Activated CD4-positive, alpha-beta T cell treated with anti-CD3 and anti-CD28 coated beads for 1 hour (primary cell): ENCODE results near the gene CLDN14.
"Not testable (repeated sequence)": the region's sequence is repeated elsewhere in the genome, so short reads cannot be mapped to it uniquely, and the experiment has no call there.

Experiments
- DNase-seq: peaks from one replicate; pipeline ENCODE4 v3.0.0-alpha.2; 2020

CLDN14 gene

DNA sequence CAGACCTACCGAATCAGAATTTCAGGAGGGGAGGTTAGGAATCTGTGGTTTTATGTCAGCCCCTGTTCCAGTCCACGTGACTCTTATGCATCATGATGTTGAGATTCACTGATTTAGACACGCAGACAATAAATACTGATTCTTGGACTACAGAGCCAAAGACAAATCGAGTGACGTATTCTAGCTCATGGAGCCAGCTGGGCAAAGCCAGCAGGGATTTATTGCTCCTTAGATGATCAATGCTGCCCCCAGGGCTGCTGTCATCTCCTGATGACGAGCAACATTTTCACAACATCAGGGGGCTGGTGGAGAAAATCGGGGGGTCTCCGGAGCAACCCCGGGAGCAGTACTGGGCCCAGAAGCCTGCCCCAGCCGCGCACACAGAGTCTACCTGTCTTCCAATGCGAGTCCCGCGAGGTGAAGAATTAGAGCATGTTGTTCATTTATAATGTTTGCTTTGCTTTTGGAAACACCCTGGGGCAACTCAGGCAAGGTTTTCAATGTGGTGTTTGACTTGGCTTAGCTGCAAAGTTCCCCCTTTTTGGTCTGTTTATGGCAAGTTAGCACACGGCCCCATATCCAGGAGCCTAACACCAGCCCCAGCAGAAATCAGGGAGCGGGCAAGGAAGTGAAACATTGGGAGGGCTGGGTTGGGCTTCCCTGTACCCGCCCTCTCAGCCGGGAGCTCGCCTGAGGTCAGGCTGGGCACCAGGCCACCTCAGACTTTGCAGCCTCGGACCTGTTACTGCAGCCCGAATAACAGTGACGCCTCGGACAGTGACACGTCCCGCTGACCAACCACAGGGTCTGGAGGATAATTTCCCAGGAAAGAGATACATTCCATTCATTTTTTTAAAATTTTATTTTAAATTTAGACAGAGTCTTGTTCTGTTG lies 19.9 kb upstream of the CLDN14 start:
- no peak for DNase-seq

DNA sequence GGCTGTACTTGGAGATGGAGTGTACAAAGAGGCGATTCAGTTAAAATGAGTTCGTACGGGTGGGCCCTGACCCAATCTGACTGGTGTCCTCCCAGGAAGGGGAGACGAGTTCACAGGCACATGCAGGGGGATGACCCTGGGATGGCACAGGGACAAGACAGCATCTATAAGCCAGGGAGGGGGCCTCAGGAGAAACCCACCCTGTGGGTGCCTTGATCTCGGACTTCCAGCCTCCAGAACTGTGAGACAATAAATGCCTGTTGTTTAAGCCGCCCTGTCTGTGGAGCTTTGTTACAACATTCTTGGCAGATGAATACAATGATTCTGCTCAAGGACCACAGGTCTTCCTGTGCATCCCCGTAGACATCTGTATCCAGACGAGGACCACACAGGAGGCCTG lies 14.6 kb upstream of the CLDN14 start:
- DNase-seq = no peak

DNA sequence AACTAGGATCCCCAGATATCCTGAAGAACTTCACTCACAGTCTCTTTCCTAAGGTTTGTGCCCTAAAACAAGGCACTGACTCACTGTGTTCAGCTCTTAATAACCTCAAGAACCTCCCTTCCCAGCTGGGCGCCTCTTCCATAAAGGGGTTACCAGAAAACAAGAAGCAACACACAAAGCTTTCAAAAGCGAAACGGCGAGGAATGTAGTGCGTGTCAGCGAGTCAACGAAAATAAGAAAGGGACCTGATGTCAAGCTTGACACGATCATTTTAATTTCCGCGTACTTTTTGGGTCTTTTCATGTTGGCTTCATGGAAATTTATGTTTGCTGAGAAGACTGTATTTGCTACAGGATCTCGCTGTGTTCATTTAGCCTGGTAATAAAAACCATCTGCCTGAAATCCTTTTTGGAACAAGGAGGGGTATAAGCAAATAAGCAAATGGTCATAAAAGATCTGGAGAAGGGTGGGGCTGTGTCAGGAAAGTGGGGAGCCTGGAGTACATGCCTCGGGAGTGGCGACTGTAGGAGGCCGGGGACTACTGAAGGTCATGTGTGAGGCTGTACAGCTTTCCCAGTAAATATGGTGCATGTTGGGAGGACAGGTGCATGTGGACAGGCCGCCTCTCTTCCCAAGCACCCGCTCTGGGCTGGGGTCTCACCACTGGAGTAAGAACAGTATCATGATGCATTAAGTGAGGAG lies 11.4 kb upstream of the CLDN14 start:
- no peak for DNase-seq

DNA sequence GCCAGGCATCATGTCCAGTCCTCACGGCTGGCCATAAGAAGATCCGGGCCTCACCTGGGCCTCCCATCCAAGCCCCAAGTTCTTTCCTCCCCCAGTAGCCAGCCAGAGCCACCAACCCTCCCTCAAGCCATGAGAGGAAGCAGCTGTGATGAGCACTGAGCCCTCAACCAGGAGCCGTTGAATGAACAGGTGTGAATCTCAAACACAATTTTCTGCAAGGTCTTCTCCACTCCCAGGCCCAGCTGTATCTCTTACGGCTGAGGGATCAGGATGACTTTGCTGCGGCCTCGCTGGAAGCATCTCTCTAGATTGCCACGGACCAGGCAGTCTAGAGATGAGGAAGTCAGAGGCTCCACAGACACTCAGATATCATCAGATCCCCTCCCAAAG lies 9.8 kb upstream of the CLDN14 start:
- DNase-seq = no peak

DNA sequence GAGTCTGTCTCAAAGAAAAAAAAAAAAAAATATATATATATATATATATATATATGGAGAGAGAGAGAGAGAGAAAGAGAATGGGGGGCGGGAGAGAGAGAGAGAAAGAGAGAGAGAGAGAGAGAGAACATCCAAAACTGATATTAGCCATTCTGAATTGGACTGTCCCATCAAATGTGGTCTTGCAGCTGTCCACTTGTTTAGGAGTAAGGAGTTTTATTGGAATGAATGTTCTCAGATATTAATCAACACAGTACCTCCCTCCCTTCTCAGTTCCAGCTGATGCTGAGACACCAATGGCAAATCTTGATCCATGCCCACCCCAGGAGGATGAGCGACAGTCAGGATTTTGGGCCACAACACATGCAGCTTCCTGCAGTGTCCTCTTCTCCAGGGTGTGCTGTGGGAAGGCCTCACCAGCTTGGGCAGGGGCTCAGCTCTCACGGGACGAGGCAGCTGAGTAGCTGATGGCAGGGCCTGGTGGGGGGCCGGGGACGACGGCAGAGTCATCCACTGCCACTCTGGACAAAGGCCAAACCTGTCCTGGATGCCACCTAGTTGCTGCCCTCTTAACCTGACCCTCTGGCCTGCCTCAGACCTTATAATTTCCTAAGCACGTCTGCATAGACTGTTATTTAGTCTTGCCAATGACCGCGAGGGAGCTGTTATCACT lies 9.3 kb upstream of the CLDN14 start:
- DNase-seq = no peak

DNA sequence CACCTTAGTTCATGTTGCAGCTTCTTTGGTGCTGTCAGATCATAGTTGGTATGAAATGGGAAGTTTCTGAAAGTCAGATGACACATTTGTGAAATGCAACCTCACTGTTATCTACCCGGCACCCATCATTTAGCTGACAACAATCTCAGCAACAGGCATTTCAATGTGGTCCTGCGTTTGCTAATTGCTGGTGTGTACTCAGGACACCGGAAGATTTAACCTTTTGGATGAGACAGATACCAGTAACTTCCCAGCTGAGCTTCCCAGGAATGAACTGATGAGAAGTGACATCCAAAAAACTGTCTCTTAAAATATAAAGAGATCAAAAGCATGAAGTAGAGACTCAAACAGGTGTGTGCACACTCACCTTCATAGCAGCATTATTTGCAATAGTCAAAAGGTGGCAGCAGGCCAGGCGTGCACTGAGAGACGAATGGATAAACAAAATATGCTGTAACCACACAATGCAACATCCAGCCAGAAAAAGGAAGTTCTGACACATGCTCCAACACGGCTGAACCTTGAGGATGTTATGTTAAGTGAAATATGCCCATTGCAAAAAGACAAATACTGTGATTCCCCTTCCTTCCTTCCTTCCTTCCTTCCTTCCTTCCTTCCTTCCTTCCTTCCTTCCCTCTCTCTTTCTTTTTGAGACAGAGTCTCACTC lies 7.9 kb upstream of the CLDN14 start:
- no peak for DNase-seq

DNA sequence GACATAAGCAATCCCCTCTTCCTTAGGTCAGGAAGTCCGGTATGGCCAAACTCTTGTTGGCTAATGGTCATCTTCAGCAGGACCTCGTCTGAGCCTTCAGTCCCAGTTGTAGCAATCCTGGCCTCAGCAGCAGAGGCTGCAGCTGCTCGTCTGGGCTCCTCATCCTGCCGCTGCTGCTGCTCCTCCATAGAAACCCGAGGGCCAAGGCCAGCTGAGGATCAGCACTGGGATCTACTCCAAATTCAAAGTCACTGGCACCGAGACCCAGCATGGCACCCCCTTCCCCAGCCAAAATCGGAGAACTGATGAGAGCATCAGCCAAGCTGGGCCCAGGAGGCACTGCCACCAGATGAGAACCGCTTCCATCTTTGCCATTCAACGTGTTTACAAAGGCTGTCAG lies 6.3 kb upstream of the CLDN14 start:
- no peak for DNase-seq

DNA sequence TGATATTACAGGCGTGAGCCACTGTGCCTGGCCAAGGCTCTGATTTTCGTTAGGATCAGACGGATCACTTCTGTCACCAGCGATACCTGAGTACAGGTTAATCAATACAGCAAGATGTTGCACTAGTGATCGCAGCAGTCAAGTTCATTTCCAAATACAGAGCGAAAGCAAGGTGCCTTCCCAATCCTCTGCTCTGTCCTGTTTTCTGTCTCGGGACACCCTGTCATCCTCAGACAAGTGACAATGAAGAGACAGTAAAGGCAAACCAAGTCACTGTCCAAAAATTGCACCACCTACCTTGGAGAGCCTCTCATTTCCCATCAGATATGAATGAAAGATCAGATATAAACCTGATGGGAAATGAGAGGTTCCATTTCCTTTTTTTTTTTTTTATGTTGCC lies 5.6 kb upstream of the CLDN14 start:
- no peak for DNase-seq

DNA sequence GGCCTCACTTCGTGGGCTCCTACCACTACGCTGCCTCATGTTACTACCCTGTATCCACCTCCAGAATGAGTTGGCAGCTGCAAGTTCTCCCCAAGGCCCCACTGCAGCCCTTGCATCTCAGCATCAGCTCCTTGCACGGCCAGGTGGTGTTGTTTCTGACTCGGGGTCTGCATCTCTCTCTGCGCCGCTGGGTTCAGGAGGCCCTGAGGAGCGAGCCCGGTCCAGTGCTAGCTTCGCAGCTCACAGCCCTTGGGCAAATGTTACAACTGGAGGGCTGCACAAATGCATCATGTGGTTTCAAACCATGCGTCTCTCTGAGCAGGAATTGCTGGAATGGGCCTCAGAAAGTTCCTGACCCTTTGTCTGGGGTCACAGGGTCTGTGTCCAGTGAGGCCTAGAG lies 3.2 kb upstream of the CLDN14 start:
- DNase-seq = no peak

DNA sequence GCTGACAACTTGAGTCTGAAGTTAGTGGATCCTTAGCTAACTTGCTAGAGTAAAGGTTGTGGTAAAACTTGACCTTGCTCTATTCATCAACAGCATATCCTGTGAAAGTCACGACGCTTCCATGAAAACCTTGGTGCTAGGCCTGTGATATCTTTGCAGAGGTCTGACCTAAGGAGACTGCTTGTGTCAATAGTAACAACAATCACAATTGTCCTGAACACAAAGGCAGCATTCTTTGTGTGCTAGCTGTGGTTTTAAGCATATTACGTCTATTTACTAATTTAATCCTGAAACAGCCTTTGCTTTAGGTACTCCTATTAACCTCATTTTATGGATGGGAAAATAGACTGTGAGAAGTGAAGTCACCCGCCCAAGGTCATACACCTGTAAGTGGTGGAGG lies 2.8 kb upstream of the CLDN14 start:
- no peak for DNase-seq

DNA sequence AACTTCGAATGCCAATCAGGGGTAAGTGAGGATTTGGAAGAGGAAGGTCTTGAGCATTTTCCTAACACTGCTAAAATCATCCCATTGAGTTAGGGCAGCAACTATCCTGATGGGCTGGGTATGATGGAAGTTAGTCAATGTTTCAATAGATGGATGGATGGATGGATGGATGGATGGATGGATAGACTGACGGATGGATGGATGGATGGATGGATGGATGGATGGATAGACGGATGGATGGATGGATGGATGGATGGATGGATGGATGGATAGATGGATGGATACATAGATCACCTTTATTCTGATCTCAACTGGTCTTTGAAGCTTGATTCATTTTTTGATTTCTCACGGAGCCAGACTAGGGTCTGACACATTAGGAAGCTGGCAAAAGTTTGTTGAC lies 2.3 kb upstream of the CLDN14 start:
- DNase-seq = no peak

DNA sequence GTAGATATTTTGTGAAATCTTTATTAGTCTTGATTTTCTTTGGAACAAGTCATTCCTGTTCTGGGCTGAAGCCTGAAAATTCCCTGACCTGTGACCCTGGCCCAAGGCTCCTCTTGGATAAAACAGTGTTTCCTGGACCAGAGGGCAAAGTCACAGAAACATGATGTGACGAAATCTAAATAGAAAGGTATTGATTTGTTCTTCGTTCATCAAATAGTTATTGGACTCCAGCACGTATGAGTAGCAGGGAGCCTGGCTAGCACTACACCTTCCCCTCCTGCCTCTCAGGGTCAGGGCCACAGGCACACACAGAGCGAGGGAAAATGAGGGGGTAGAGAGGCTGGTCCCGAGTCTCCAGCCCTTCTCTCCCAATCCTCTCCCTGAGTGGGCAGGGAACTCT lies 1.7 kb upstream of the CLDN14 start:
- DNase-seq = no peak

DNA sequence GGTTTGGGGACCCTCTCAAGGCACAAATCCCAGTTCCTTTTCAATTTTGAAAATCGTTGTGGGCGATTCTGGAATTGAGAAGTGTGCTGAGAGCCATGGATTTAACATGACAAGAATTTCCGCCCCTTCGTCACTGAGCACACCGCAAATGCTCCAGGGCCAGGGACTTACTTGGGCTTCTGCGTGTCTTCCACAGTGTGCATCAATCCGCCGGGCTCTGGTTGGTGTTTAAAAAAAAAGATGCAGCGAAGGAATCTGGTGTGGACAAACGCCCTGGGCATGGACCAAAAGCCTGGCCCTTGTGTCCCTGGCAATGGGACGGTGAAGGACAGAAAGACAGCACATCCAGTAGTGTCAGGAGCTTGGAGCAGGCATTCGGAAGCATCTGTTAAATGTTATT lies 696 bp upstream of the CLDN14 start:
- DNase-seq = no peak

DNA sequence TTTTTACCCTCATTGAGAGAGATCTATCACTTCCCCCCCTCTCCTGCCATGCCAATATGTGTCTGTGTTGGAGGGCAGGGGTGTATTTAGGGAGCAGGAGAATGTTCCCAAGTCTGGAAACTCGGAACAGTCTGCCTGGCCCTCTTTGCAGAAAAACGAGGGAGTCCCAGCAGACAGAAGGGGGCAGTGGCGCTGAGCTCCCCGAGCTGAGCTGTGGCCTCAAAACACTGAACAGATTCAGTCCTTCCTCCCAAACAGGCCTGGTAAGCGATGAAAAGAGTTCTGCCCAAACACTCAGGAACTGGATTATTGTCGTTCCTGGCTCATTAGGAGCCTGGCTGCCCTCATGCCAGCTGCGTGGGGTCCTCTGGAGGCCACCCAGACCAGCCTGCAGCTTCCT lies 981 bp downstream of the CLDN14 start:
- DNase-seq = no peak

DNA sequence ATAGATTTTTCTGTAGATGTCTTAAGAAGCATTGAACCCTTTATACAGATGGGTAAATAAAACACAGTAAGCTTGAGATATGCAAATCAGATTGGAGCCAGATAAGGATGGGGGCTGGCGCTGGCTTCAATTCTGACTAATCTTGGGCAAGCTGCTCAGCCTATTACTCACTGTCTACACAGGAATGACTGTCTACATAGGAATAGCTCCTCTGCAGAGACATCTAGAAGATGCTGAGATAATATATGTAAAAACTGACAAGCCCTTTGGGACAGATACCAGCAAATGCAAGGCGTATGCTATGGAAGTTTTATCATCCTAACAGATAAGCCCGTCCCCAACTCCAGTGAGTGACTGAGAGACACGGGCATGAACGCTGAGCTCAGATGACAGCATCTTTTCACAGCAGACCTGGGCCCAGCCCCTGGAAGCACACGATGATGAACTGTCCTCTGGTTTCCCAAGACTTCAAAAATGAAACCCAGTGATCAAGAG lies 1.7 kb downstream of the CLDN14 start:
- no peak for DNase-seq

DNA sequence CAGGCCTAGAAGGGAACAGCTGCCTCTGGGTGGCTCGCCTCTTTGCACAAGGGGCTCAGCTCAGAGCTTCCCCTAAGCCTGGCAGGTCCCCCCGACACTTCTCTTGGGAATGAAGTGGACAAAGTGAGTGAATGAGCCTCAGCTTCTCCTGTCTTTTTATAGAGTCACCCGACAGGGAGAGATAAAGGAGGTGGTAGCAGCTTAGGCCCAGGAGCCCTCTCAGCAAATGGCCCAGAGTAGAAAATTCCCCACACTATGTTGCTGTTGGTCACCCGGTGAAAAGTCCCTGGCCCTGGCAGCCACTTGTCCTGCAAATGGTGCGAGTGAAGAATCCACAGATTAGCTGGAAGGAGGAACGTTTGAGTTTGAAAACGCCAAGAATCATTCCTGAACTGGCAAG lies 2.4 kb downstream of the CLDN14 start:
- DNase-seq = no peak

DNA sequence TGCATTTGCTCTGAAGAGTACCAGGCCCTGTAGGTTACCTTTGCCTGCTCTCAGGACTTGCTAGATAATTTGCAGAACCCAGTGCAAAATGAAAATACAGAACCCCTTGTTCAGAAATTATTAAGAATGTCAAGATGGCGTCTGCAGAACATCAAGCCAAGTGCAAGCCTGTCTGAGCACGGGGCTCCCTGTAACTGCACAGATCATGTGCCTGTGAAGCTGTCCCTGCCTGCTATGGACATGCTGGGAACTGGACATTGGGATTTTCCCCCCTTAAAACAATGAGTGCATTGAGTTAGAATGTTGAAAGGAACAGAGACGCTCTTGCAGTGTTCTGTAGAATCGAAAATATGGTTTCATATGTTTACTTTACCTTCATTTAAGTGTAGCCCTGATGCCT lies 2.9 kb downstream of the CLDN14 start:
- DNase-seq = no peak

DNA sequence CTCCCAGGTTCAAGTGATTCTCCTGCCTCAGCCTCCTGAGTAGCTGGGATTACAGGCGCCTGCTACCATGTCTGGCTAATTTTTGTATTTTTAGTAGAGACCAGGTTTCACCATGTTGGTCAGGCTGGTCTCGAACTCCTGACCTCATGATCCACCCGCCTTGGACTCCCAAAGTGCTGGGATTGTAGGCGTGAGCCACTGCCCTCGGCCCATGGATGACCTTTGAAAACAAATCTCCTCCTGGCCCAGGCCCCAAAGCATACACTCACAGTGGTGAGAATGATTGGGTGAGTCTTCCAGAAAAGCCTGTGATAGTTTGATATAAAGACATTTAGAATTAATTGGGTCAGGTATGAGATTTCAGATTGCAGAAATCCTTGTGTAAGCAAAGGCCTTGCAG lies 3.4 kb downstream of the CLDN14 start:
- not testable (repeated sequence) for DNase-seq

DNA sequence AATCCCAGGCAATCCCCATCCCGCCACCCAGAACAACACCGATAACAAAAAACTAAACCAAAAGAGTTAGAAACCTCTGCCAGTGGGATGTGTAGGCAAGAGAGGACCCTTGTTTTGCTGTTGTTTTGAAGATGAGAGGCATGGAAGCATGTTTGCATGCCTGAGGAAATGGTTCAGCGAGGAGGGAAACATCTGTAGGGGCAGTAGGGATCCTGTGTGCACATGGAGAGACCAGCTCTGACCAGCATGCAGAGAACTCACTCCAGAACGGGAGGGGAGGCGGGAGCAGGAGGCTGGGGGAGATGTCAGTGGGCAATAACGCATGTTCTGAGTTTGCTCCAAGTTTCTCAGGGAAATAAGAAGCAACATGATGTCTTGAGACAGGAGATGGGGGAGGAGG lies 5.3 kb downstream of the CLDN14 start:
- DNase-seq = no peak

DNA sequence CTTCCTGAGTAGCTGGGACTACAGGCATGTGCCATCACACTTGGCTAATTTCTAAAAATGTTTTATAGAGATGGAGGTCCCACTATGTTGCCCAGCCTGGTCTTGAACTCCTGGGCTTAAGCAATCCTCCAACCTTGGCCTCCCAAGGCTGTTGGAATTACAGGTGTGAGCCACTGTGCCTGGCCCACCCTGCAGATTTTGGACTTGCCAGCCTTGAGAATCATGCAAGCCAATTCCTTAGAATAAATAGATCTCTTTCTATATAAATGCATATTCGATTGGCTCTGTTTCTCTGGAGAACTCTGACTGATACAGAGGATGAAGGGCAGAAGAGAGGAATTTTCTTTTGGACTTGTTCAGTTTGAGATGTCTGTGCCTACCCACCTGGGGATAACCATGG lies 6.7 kb downstream of the CLDN14 start:
- DNase-seq = no peak

DNA sequence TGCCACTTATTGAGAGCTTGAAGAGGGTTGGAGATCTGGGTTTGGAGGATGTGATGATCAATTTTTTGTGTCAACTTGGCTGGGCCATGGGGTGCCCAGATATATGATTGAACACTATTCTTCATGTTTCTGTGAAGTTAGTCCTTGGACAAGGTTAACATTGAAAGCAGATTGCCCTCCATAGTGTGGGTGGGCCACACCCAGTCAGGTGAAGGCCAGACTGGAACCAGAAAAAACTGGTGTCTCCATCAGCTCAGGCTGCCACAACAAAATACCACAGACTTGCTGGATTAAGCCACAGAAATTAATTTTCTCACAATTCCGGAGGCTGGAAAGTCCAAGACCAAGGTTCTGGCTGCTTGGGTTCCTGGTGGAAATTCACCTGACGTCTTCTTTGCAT lies 7.5 kb downstream of the CLDN14 start:
- DNase-seq = no peak

DNA sequence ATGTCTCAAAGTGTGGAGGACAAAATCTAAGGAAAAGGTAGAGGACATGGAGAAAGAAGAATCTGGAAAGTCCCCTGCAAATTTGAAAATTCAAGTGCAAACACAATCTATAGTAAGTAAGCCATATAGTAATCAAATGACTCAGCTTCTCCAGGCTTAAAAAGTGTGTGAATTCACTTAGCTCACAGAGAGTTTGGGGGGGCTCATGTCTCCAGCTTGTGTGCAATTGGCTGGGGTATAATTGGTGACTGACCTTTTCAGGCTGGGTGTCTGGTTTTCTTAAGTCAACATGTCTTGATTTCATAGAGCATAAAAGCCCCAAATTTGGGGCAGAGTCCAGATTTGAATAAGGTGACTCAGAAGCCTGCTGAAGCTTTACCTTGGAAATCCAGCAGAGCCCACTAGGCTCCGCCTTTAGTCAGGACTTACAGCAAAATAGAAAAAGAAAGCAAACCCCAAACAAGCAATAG lies 8.6 kb downstream of the CLDN14 start:
- no peak for DNase-seq

DNA sequence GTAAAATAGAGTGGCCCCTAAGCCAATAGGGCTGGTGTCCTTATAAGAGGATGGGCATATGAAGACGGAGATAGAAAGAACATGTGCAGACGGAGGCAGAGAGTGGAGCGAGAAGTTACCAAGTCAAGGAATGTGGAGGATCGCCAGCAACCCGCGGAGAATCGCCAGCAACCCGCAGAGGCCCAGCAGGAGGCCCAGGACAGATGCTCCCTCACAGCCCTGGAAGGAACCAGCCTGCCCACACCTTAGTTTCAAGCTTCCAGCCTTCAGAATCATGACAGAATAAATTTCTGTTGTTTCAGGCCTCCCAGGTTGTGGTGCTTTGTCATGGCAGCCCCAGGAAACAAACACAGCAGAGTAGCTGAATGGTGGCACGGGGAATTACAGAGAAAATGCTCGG lies 9.6 kb downstream of the CLDN14 start:
- DNase-seq = no peak
